HL-60/S4 treated with phorbol 12-myristate 13-acetate at 8.2 ng/mL for 4 days and 3 days (cell line): ENCODE results near the gene ARL6IP4.
"Not testable (repeated sequence)": the region's sequence is repeated elsewhere in the genome, so short reads cannot be mapped to it uniquely, and the experiment has no call there.

Experiments
- in situ Hi-C: fragments of 300-500 bp; cut with MboI; formaldehyde crosslinking; loops from 2 replicates; pipeline ENCODE4 v1.15.0; 2022; ENCODE audit warnings: low sequenced_read_pairs

Gene ARL6IP4

DNA sequence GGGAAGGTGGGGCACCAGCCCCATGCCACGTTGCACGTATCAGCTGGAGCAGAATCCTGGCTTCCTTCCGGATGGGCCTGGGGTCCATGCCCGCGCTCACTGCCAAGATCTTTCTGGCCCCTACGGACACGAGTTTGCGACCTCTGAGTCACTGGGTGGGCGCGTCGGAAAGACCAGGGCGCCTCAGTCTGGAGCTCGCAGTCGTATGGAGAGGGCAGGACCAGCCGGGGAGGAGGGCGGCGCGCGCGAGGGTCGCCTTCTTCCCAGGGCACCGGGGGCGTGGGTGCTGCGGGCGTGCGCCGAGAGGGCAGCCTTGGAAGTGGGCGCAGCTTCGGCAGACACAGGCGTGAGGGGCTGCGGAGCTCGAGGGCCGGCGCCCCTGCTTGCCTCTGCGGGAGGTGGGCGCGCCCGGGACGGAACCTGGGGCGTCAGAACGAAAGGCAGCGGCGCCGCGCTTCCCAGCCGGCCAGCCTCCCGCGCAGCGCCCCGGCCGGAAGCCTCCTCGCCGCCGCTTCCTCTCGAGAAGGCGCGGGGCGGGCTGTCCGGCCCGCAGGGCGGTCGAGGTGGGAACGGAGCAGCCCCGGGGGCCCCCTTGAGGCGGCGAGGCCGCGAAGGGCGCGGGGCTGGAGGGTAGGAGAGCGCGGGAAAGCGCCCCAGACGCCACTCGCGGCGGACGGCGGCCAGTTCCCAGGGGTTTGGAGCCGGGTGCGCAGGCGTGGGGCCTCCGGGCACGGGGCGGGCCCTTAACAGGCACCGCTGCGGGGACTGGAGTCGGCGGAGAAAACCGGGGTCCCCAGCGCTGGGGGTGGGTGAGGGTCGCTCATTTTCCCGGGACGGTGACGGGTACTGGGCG, at the start of gene ARL6IP4:
Gene ARL6IP4, plus strand, starts transcription at position 499 of the 853 bp plus-strand sequence. CDS start 459 bp downstream, outside the sequence.
- in situ Hi-C loops: no loop called here

DNA sequence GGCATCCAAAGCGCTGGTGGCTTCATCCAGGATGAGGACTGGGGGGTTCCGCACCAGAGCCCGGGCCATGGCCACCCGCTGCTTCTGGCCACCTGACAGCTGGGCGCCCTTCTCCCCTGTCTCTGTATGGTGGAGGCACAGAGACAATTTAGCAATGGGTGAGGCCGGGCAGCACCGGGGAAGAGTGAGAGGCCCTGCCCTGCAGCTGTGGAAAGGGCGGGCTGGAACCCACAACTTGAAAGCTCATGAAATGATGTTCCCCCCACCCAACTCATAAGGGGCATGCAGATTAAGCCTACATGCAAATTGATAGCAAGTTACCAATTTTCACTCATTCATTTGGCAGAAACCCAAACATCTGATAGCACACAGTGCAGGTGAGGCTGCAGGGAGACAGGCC, 48.3 kb upstream of the ARL6IP4 start:
- in situ Hi-C loops: no loop called here

DNA sequence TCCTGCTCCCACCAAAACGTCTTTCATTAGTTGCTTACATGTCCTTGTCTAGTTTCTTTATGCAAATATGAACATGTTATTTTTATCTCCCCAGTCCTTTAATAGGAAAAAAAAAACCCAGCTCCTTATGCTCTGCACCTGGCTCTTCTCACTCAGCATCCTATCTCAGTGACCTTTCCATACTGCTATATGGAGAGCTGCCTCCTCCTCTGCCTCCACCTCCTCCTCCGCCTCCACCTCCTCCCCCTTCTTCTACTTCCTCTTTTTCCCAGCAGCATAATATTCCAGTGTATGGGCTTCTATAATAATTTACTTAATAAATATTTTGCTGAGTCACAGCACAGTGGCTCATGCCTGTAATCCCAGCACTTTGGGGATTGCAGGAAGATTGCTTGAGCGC, 45.8 kb upstream of the ARL6IP4 start:
- in situ Hi-C loops: no loop called here

DNA sequence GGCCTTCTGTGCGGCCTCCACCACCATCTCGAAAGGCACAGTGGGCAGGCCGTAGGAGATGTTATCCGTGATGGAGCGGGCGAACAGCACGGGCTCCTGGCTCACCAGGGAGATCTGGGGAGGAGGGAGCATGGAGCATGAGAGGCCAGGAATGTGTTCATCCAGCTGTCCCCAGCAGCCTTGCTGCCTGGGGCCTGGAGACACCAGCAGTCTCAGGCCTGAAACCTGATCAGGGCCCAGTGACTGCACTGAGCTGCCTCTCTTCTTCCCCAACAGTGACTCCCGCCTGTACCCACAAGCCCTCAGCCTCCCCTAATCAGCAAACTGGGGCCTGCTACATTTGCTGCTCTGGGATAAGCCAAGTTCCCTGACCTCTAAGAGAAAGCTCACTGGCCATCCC, 45.2 kb upstream of the ARL6IP4 start:
- in situ Hi-C loops: no loop called here

DNA sequence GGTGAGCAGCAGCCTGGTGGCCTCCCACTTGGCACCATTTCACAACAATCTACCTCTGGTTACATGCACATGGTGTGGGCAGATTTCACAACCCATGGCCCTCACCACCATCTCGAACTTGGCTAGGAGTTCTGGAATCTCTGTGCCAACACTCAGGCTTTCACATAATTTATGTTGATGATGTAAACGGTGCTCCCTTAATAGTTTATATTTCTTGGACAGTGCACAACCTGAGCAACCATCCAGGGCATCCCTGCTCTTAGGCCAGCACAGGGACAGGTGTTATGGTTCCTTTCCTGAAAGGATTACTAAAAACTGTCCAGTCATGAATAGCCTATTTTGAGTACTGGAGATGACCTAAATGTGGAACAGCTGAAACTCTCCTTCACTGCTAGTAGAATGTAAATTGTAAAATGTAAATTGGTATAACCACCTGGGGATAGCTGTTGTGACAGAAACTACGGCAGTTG, 42.8 kb upstream of the ARL6IP4 start:
- in situ Hi-C loops: no loop called here

DNA sequence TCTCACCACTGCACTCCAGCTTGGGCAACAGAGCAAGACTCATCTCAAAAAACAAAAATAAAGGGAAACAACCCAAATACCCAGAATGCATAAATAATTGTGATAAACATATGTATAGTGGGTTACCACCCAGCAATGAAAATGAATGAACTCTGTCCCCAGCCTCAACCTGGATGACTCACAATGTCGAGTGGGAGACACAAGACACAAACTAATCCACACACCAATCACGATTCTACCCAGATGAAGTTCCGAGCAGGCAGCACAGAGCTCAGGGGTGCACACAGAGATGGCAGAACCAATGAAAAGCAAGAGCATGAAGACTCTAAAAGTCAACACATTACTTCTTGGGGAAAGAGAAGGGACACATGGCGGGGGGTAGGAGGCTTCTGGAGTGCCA, 41.4 kb upstream of the ARL6IP4 start:
- in situ Hi-C loops: no loop called here

DNA sequence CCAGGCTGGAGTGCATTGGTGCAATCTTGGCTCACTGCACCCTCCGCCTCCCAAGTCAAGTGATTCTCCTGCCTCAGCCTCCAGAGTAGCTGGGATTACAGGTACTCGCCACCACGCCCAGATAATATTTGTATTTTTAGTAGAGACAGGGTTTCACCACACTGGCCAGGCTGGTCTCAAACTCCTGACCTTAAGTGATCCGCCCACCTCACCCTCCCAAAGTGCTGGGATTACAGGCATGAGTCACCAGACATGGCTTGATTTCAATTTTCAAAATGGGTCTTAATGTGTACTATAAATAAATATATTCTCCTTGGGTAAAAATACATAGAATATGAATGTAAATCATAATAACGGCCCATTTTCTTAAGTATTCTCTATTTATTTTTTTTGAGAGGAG, 39.1 kb upstream of the ARL6IP4 start:
- in situ Hi-C loops: not testable (repeated sequence)

DNA sequence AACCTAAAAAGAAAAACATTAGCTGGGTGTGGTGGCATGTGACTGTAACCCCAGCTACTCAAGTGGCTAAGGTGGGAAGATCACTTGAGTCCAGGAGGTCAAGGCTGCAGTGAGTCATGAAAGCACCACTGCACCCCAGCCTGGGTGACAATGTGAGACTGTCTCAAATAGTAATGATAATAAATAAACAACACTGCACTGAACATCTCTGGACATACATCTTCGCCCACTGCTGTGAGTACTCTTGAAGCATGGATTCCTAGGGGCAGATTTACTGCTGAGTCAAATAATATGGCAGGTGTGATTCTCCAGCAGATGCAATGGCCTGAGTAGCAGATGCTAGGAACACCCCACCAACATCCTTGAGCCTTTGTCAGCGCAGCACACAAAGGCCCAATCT, 37.8 kb upstream of the ARL6IP4 start:
- in situ Hi-C loops: no loop called here

DNA sequence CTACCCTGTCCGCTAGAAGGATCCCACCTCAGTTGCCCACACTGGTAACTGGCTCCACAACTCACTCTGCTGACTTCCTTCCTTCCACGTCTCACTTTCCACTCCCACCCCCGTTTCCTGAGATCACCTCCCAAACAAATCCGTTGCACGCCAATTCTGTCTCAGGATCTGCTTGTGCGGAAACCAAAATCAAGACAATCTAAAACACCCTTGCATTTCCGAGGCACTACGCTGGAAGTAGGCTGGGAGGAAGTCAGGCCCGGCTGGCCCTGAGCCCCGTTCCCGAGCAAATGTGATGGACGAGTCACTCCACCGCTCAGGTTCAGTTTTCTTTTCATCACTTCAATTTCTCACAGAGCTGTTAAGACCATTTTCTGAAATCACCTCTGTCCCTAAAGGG, 37.3 kb upstream of the ARL6IP4 start:
- in situ Hi-C loops: no loop called here

DNA sequence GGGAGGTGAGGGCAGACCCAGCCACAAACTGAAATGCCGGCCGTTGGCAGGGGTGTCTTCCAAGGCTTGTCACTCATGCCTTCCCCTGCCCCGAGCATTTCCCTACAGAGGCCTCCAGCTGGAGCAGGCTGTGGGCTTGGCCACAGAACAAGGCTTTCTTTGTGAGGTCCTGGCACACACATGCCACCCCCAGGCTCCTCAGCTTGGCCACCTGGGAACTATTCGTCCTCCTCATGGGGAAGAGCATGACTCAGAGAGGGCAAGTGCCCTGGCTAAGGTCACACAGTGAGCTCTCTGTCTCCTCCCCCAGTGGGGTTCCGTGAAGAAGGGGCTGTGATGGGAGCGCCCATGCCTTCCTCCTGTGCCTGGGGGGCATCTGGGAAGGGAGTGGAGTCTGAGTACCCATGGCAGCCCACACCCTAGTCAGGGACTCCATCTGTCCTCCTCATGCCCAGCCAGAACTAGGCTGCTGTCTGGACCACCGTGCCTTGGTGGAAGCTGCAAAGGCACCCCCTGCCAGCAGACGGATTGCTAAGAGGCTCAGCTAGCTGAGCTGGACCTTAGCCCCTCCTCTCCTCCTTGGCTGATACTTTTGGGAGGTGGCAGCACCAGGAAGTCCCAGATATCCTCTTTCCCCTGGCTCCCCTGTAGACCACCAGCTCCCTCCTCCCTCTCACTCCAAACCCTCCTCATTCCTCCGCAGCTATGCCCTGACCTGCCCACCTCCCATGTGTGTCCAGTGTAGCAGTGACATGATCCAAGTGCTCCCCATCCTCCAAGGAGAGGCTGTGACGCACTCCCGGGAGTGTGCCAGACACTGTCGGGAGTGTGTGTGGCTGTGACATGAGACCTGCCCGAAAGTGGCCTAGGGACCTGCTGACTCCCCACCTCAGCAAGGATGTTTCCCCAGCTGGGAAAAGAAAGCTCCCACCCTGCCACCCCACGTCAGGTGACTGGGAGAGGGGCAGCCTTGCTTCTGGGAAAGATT, 35.6 kb upstream of the ARL6IP4 start:
- in situ Hi-C loops: no loop called here

DNA sequence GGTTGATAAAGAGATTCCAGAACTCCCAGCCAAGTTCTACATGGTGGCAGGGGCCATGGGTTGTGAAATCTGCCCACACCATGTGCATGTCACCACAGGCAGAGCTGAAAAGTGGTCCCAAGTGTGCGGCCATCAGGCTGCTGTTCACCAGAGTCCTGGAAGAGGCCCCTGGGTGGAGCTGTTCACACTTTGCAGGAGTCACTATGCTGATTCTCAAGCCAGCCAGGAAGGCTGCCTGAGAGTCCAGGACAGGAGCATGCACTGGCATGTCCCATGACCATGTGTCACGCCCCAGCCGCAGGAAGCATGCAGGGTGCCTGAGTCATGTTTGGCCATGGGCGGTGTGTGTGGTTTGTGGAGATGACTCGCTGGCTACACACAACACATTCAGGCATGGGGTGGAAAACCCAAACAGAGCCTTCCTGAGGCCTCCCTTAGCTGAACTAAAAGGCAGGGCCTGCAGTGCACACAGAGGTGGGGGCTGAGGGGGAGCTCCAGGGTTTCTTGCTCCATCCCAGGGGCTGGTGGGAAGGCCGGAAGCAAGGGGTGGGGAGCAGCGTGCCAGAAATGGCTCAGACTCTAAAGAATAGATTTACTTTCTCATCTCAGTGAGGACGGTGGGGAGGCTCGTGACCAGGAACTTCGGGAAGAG, 33.7 kb upstream of the ARL6IP4 start:
- in situ Hi-C loops: no loop called here

DNA sequence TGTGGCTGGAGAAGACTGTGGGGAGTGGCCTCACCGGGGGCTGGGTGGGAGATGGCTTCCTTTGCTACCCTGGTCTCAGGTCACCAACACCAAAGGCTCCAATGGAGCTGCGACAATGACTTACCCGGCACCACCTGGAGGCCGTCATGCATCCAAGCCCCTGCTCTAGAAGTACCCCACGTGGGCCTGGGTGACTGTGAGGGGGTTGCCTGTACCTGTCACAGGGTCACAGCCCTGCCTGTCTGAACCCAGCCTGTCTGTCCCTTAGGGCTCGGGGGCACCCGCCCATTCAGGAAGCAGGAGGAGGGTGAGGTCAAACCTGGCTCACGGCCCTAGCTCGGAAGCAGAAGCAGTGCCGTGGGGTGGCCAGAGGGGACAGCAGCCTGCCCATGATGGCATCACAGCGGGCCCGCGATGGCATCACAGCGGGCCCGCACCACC, 33.1 kb upstream of the ARL6IP4 start:
- in situ Hi-C loops: no loop called here

DNA sequence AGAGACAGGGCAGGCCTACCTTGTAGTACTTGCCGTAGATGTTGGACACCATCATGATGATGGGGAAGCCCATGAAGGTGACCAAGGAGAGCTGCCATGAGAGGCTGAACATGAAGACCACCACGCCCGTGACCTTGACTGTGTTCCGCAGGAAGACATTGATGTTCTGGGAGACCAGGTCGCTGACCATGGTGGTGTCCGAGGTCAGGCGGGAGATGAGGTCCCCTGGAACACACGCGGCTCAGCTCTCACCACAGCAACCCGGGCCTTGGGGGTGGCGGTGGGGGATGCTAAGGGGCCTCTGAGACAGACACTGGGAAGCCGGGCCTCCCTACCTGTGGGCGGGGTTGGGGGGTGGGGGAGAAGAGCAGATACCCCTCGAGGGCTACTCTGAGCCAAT, 31.9 kb upstream of the ARL6IP4 start:
- in situ Hi-C loops: no loop called here

DNA sequence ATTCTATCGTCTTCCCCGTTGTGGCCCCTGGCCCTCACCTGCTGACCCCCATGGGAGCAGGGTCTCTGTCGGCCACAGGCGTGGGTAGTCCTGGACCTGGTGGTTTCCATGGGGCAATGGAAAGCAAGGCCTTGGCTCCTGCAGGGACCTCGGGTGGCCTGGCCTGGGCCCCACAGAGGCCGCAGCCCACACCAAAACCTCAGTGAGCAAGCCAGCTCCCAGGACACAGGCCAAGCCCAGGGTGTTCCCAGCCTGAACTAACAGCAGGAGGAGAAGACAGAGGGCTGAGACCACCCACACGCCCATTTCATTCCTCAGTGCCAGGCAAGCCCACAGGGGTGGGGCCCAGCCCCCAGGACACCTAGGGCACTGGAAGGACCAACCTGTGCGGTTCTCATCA, 31.1 kb upstream of the ARL6IP4 start:
- in situ Hi-C loops: no loop called here

DNA sequence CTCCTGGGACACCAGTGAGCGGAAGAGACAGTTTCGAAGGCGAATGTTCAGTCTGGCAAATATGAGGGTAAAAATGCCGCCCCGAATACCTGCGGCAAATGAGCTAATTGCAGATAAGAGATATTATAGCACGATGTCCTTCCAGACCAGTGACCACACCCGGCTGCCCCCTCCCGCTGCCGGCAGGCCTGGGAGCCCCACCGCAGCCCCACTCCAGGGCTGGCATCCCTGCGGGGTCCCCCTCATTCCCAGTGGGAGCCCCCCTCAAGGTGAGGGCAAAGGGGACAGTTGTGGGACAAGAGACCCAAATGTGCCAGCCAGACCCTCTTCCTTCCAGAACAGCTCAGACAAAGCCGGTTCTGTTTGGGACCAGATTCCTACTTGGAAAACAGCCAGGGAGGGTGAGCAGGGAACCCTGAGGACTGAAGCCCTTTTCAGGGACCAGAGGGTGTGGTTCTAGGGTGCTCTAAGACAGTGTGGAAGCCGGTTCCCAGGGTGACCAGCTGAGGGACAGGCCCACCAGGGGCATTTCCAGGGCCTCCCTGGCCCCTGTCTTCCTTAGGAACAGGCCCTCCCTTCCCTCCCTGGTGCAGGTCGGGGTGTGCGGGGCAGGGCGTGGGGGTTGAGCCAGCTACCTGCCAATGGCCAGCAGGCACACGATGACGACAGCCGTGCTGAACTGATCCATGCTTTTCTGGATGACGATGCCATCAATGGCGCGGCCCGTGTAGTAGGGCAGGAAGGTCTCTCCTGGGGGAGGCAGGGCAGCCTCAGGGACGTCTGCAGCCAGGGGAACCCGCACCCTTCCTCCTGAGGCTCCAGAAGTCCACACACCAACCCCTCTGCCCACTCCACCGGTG, 30.4 kb upstream of the ARL6IP4 start:
- in situ Hi-C loops: loop anchor here (10.0 kb wide), 1 partner anchor 75 kb away; no protein-coding TSS in a partner anchor

DNA sequence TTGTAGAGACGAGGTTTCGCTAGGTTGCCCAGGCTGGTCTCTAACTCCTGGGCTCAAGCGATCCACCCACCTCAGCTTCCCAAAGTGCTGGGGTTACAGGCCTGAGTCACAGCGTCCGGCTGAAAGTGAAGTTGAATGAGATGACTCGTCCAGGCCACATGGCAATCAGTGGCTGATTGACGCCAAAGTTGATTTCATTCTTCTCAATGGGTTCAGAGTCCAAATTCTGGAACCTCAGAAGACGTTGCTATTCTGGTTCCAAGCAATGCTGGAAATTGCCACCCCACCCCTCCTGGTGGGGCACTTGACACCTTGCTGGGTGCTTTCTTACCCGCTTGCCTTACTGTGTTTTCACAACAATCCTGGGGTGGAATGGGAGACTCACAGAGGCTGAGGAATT, 29.1 kb upstream of the ARL6IP4 start:
- in situ Hi-C loops: loop anchor here (10.0 kb wide), 1 partner anchor 77 kb away; no protein-coding TSS in a partner anchor

DNA sequence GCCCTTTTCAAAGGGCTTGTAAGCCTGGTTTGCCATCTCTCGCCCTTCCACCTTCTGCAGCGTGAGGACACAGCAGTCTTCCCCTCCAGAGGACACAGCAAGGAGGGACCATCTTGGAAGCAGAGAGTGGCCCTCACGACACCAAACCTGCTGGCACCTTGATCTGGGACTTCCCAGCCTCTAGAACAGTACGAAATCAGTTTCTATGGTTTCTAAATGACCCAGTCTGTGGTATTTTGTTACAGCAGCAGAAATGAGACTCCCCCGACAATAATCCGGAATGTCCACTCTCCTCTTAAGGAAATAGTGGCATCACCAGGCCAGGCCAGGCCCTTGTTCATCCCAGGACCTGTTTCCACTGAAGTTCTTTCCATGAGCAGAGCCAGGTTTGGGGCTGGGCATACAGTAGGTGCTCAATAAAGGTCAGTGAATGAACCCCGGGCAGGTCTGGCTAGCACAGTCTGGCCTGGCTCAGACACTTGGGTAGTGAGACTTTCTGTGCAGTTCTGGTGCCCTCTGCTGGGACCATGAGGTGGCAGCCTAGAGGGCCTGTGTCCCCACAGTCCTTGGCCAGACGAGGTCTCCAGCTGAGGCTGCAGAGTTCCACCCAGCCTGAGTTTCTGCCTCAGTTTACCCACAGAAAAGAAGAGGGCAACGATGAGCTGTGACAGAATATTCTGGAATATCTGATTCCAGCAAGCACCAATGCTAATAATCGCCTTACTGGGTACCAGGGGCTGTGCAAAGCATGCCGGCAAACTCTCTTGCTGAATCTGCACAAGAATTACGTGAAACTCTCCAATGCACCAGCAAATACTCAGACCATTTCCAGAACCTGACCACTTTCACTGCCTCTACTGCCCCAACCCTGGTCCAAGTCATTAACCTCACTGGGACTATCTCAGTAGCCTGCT, 28.2 kb upstream of the ARL6IP4 start:
- in situ Hi-C loops: loop anchor here (10.0 kb wide), 1 partner anchor 77 kb away; no protein-coding TSS in a partner anchor

DNA sequence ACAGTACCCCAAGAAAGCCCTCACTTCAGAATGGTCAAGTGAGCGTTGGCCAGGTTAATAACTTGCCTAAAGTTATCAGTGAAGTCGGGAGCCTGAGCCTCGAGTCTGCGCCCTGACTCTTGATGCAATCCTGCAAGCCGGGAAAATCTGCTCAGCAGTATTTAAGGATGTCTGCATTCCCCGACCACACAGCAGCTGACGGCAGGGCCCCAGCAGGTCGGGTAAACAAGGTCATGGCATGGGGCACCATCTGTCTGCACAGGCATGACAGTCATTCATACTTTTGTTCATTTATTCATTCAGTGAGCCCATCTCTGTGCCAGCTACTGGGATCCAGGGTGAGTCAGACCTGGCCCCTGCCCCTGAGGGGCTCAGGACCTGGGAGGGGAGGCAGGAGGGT, 25.3 kb upstream of the ARL6IP4 start:
- in situ Hi-C loops: loop anchor here (10.0 kb wide), 1 partner anchor 80 kb away; no protein-coding TSS in a partner anchor

DNA sequence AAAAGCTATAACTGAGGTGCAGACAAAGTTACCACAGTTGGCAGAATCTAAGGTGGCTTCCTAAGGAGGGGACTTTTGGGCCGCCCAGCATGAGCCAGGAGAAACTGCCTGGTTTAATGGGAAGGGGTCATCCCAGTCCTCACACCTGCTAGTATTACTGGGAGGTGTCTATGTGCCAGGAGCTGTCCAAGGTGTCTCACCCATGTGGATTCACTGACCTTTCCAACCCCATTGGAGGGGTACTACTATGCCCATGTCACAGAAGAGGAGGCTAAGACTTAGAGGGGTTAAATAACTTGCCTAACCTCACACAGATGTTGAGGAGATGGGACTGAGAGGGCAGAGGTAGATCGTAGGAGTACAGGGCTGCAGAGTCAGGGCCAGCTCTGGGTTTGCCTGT, 24.4 kb upstream of the ARL6IP4 start:
- in situ Hi-C loops: loop anchor here (10.0 kb wide), 1 partner anchor 81 kb away; no protein-coding TSS in a partner anchor
